Measurements from ENCODE around the gene PCK1.

DNA sequence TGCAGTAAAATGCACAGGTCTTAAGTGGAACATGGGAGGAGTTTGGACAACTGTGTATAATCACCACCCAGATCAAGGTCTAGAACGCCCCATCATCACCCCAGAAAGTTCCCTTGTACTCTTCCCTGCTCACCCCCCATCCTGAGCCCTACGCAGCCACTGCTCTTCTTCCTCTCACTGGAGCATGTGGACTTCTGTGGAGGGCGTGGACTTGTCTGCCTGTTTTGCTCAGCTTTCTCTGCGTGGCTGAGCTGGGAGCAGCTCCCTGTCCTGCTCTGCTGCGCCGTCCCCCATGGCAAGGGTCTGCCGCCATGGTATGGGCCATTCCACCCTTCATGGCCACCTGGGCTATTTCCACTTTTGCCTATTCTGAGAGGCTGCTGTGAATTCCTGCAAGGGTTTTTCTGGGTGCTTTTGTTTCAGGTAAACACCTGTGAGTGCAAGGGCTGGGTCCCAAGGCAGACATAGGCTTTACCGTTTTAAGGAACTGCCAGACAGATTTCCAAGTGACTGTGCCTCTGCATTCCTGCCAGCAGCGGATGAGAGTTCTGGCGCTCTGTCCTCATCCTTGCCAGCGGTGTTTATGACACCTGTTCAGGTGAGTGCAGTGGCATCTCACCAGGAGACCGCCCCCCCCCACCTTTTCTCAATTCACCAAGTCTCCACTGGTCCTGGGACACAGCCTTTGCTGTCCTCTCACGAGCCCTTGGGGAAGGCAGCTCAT is 19.7 kb downstream of the PCK1 start:
- TF ChIP-seq EZH2 (IDR thresholded peaks at IDR 0.05; ENCODE audit: insufficient read depth, poor library complexity, severe bottlenecking) (no peak), EZH2phosphoT487 (IDR thresholded peaks at IDR 0.05; ENCODE audit: insufficient read depth, low read depth) (no peak)

Measured in GM23248 (cell line).